K562 (cell line): ENCODE data around the gene GALNT17. TPM values are rescaled to one million over a fixed set of nuclear protein-coding genes. Genes with fewer than 3 reads are reported as not detected.

Experiments used
- ATAC-seq: fragments of 200-7000 bp; cut with Tn5 transposase; 3 replicates; pipeline ENCODE4 v1.9.1; 2020; ENCODE audit warnings: moderate library complexity
- BruUV-seq: library from RNA; stranded (reverse); fragments of 400-500 nt; replicated peaks from 2 replicates; lab custom pipeline; 2021; lab: Mats Ljungman, UMichigan
- CTCF ChIA-PET: fragments of 300-600 bp; formaldehyde crosslinking; extraction: SDS; loops from one replicate; lab custom pipeline; 2021; ENCODE audit warnings: low intra/inter-chr PET ratio; lab: Yijun Ruan, JAX
- POLR2A ChIA-PET: fragments of 300-600, 350-650 bp; sonication (Branson Sonifier 250); formaldehyde crosslinking; extraction: SDS; loops from one replicate; lab custom pipeline; 2021; ENCODE audit warnings: antibody characterized with exemption, inconsistent platforms; lab: Yijun Ruan, JAX
- DNase-seq, 4 experiments: peaks; one replicate each; pipeline versions ENCODE4 v3.0.0 to v3.0.0-alpha.2; 2011 to 2018; ENCODE audit warnings: low spot score in 3 of 4, mixed read lengths in 3 of 4; ENCODE audit errors: extremely low read depth in 1 of 4
- FAIRE-seq: peaks from 2 replicates; lab custom pipeline; 2011; peaks lifted over from hg19 to GRCh38; lab: Jason Lieb, UNC
- H2AFZ ChIP-seq: 2 replicates; pipeline ENCODE4 v1.6.0; 2011; ENCODE audit warnings: low read depth, low read length, control low read depth, inconsistent platforms
- H3K27ac ChIP-seq: fragments of 200-600 bp; 3 replicates; pipeline ENCODE4 v1.8.0; 2011; ENCODE audit warnings: low read depth, mild to moderate bottlenecking, control low read depth, inconsistent platforms, low read length, moderate library complexity, mixed read lengths; ENCODE audit errors: extremely low read depth
- H3K27me3 ChIP-seq, 2 experiments: fragments of 300-600 bp in 1 of 2; 2 replicates in 1 of 2; 3 replicates in 1 of 2; pipeline versions ENCODE4 v1.6.0 to v1.8.0; 2011; ENCODE audit warnings: inconsistent platforms in 2 of 2, low read length in 2 of 2, mild to moderate bottlenecking in 1 of 2, mixed read lengths in 1 of 2, moderate library complexity in 1 of 2; ENCODE audit not compliant: control insufficient read depth in 2 of 2, insufficient read depth in 2 of 2
- H3K36me3 ChIP-seq: fragments of 300-600 bp; 3 replicates; pipeline ENCODE4 v1.8.0; 2011; ENCODE audit warnings: mild to moderate bottlenecking, low read length, inconsistent platforms; ENCODE audit not compliant: control insufficient read depth, insufficient read depth
- H3K4me1 ChIP-seq, 2 experiments: fragments of 200-600 bp in 1 of 2; replicated peaks in 1 of 2; 2 replicates in 1 of 2; 3 replicates in 1 of 2; pipeline versions ENCODE4 v1.5.1 to v1.8.0; 2011; ENCODE audit warnings: inconsistent platforms in 2 of 2, low read length in 2 of 2, mild to moderate bottlenecking in 1 of 2, mixed read lengths in 1 of 2, moderate library complexity in 1 of 2; ENCODE audit not compliant: control insufficient read depth in 2 of 2, insufficient read depth in 2 of 2
- H3K4me2 ChIP-seq: 2 replicates; pipeline ENCODE4 v1.6.1; 2011; ENCODE audit warnings: low read length, control low read depth, inconsistent platforms, mixed read lengths; ENCODE audit not compliant: insufficient read depth
- H3K4me3 ChIP-seq: fragments of 200-600 bp; sonication (generic), shearing (Covaris generic); 2 replicates; pipeline ENCODE4 v1.5.1; 2016; ENCODE audit warnings: control low read depth, inconsistent platforms
- H3K79me2 ChIP-seq: fragments of 200-600 bp; 3 replicates; pipeline ENCODE4 v1.8.0; 2011; ENCODE audit warnings: low read length, inconsistent platforms; ENCODE audit not compliant: control insufficient read depth, insufficient read depth
- H3K9ac ChIP-seq, 2 experiments: 2 replicates each; pipeline versions ENCODE4 v1.6.0 to v1.6.1; 2011; ENCODE audit warnings: low read depth in 2 of 2, low read length in 2 of 2, control low read depth in 1 of 2, inconsistent platforms in 1 of 2, mild to moderate bottlenecking in 1 of 2, mixed read lengths in 1 of 2; ENCODE audit not compliant: insufficient read depth in 1 of 2
- H3K9me1 ChIP-seq: one replicate; pipeline ENCODE4 v1.6.0; 2011; ENCODE audit warnings: inconsistent platforms, mild to moderate bottlenecking, low read length, moderate library complexity; ENCODE audit not compliant: control insufficient read depth, insufficient read depth
- H3K9me3 ChIP-seq: replicated peaks from 2 replicates; pipeline ENCODE4 v1.5.1; 2011; ENCODE audit warnings: low read depth, low read length, inconsistent platforms; ENCODE audit not compliant: control insufficient read depth, insufficient read depth
- H4K20me1 ChIP-seq: replicated peaks from 2 replicates; pipeline ENCODE4 v1.6.1; 2011; ENCODE audit warnings: low read length, inconsistent platforms, mixed read lengths; ENCODE audit not compliant: control insufficient read depth, insufficient read depth
- ARID1B ChIP-seq: fragments of 450-650 bp; IDR thresholded peaks from 2 replicates; pipeline ENCODE4 v1.6.1; 2016; ENCODE audit warnings: antibody characterized with exemption, mild to moderate bottlenecking, inconsistent platforms
- BRCA1 ChIP-seq, 2 experiments: fragments of 450-650 bp in 1 of 2; sonication (generic) in 1 of 2; formaldehyde crosslinking in 1 of 2; IDR thresholded peaks; 2 replicates each; pipeline versions ENCODE4 v1.5.0 to v1.6.1; 2017 to 2020; ENCODE audit warnings: mild to moderate bottlenecking in 1 of 2, missing genetic modification reagents in 1 of 2
- CUX1 ChIP-seq: fragments of 200-800 bp; sonication (Bioruptor generic); IDR thresholded peaks from 2 replicates; pipeline ENCODE4 v1.6.1; 2016; ENCODE audit warnings: missing genetic modification characterization, missing compliant biosample characterization
- ETS2 ChIP-seq: IDR thresholded peaks from 2 replicates; pipeline ENCODE4 v1.6.1; 2016; ENCODE audit warnings: borderline replicate concordance, missing genetic modification characterization, mild to moderate bottlenecking, moderate library complexity, missing compliant biosample characterization; ENCODE audit not compliant: poor library complexity, severe bottlenecking
- ETV5 ChIP-seq: sonication (generic); formaldehyde crosslinking; IDR thresholded peaks from 2 replicates; pipeline ENCODE4 v1.4.0; 2020; ENCODE audit warnings: low read depth, mild to moderate bottlenecking, missing genetic modification reagents
- HES1 ChIP-seq: fragments of 450-650 bp; IDR thresholded peaks from 2 replicates; pipeline ENCODE4 v1.6.1; 2016; ENCODE audit warnings: low read depth, mild to moderate bottlenecking, moderate library complexity
- MAFF ChIP-seq: IDR thresholded peaks from 2 replicates; pipeline ENCODE4 v1.6.1; 2012; ENCODE audit warnings: low read length, improper control_type of control experiment
- MNT ChIP-seq, 2 experiments: fragments of 450-650 bp; conservative IDR thresholded peaks; 2 replicates each; pipeline ENCODE4 v1.6.1; 2017; ENCODE audit warnings: mild to moderate bottlenecking in 2 of 2, moderate library complexity in 2 of 2
- PTBP1 ChIP-seq: fragments of 200-400 bp; formaldehyde crosslinking; IDR thresholded peaks from 2 replicates; pipeline ENCODE4 v1.6.1; 2017; ENCODE audit warnings: low read depth, low read length
- THAP7 ChIP-seq: fragments of 250-450 bp; sonication (Bioruptor Pico); IDR thresholded peaks from 2 replicates; pipeline ENCODE4 v1.5.0; 2021
- ZNF121 ChIP-seq: sonication (generic); formaldehyde crosslinking; conservative IDR thresholded peaks from 2 replicates; pipeline ENCODE4 v1.8.0; 2022; ENCODE audit warnings: missing genetic modification reagents
- ZNF174 ChIP-seq: fragments of 250-450 bp; sonication (Bioruptor Pico); IDR thresholded peaks from 2 replicates; pipeline ENCODE4 v1.4.0; 2020; ENCODE audit warnings: mild to moderate bottlenecking
- ZNF408 ChIP-seq: fragments of 250-450 bp; sonication (Bioruptor Pico); IDR thresholded peaks from 2 replicates; pipeline ENCODE4 v1.4.0; 2020; ENCODE audit warnings: low read depth, mild to moderate bottlenecking, moderate library complexity
- ZNF717 ChIP-seq: fragments of 250-450 bp; sonication (Bioruptor Pico); IDR thresholded peaks from 2 replicates; pipeline ENCODE4 v1.5.0; 2021
- WGBS: fragments of 100-300 bp; shearing (Covaris generic); methylation state at CpG from one replicate; pipeline ENCODE4 v1.1.6; 2016; ENCODE audit warnings: low coverage, mixed read lengths; ENCODE audit not compliant: insufficient coverage; ENCODE audit errors: missing lambda C conversion rate; 5-methylcytosine and 5-hydroxymethylcytosine counted together
- in situ Hi-C: fragments of 300-500 bp; cut with MboI; formaldehyde crosslinking; loops from 4 replicates; pipeline ENCODE4 v1.15.0; 2018; ENCODE audit warnings: inconsistent platforms, mixed read lengths
- intact Hi-C: fragments of 100-400 bp; cut with micrococcal nuclease; formaldehyde crosslinking; loops from 2 replicates; pipeline ENCODE4 v1.14.2; 2022
- polyA plus RNA-seq, 8 experiments: library from polyadenylated mRNA; depleted of rRNA in 4 of 8; stranded (reverse) in 5 of 8; unstranded in 3 of 8; fragments of >200 nt; fragmentation: Nextera tagmentation in 2 of 8; fragmentation: Illumina TruSeq in 1 of 8; extraction: Ambion mirVana in 2 of 8; extraction: Trizol in 1 of 8; gene quantifications; 2 replicates each; pipeline versions ENCODE4 v1.2.1 to v1.2.3, GENCODE V29; 2011 to 2014; ENCODE audit warnings: inconsistent platforms in 1 of 8, missing spikeins in 1 of 8
- total RNA-seq, 7 experiments: library from RNA; depleted of rRNA in 6 of 7; stranded (reverse); fragments of >200 nt in 6 of 7; fragmentation: Illumina TruSeq in 2 of 7; extraction: Trizol in 2 of 7; gene quantifications; 2 replicates each; pipeline versions ENCODE4 v1.2.1 to v1.2.3, GENCODE V29; 2011 to 2021; ENCODE audit warnings: low replicate concordance in 1 of 7

GALNT17 gene
- total and polyA plus RNA-seq, 9 of the 15 experiments (the other 6 are each of a cell fraction or from before 2014, with no cell fraction given), result not detected

GRCh38 chr7:71652510-71652909 is 520.6 kb downstream of the GALNT17 start (continued):
- no peak for TF ChIP-seq ETV5 (CRISPR knock-in tag)

- Histone ChIP-seq H3K36me3 (no peaks in the 10 kb centered on the region), H3K9me3 (no peaks in the 10 kb centered on the region), H3K27me3 (peaks cover 0 to 4% of the 10 kb centered on the region in 2 experiments; a peak in 1 of 5 replicates), H3K9ac (no peak overlapping the region), H3K27ac (no peak overlapping the region), H3K4me2 (no peak overlapping the region), H3K4me3 (no peak overlapping the region), H3K79me2 (no peaks in the 10 kb centered on the region), H4K20me1 (no peaks in the 10 kb centered on the region), H2AFZ (no peak overlapping the region), H3K4me1 (no peaks in the 10 kb centered on the region), H3K9me1 (peaks cover 2% of the 10 kb centered on the region)
- in situ Hi-C loops, result no loop called here
- no TSS peak for BruUV-seq
- intact Hi-C loops, result no loop called here
- ChIA-PET POLR2A (interaction anchor here (0.6 kb wide), 1 partner anchor 364 kb away, joined by 3 read pairs; no protein-coding TSS in a partner anchor), CTCF (no interaction called here)
- 6% methylated on average over 1 of the region's 1 CpG for WGBS
- ATAC-seq (no peak), FAIRE-seq (no peak), DNase-seq (no peak)
- TF ChIP-seq ETS2, result no peak
- TF ChIP-seq ZNF408 (CRISPR knock-in tag), result no peak
- TF ChIP-seq ARID1B, result no peak
- TF ChIP-seq ZNF717 (CRISPR knock-in tag), result no peak
- TF ChIP-seq THAP7 (CRISPR knock-in tag), result no peak
- no peak for TF ChIP-seq ZNF174 (CRISPR knock-in tag)
- TF ChIP-seq BRCA1 (IDR thresholded peaks at IDR 0.05), result no peak
- TF ChIP-seq BRCA1 (CRISPR knock-in tag; IDR thresholded peaks at IDR 0.05), result no peak
- no peak for TF ChIP-seq CUX1 (CRISPR knock-in tag)
- no peak for TF ChIP-seq MAFF
- no peak for TF ChIP-seq MNT (conservative IDR thresholded peaks at IDR 0.05)
- TF ChIP-seq HES1, result no peak
- no peak for TF ChIP-seq PTBP1
- no peak for TF ChIP-seq ZNF121 (CRISPR knock-in tag)
Measured at GRCh38 chr7:71657386-71657785, 525.4 kb downstream of the GALNT17 start.
